CD4-positive, alpha-beta T cell treated with Interleukin-12 subunit alpha and Interleukin-12 subunit beta, for 1 hour (primary cell): ENCODE results near the gene SLC22A17.
"Not testable (repeated sequence)": the region's sequence is repeated elsewhere in the genome, so short reads cannot be mapped to it uniquely, and the experiment has no call there.

Experiments
- DNase-seq: peaks from one replicate; pipeline ENCODE4 v3.0.0-alpha.2; 2020

Gene SLC22A17

DNA sequence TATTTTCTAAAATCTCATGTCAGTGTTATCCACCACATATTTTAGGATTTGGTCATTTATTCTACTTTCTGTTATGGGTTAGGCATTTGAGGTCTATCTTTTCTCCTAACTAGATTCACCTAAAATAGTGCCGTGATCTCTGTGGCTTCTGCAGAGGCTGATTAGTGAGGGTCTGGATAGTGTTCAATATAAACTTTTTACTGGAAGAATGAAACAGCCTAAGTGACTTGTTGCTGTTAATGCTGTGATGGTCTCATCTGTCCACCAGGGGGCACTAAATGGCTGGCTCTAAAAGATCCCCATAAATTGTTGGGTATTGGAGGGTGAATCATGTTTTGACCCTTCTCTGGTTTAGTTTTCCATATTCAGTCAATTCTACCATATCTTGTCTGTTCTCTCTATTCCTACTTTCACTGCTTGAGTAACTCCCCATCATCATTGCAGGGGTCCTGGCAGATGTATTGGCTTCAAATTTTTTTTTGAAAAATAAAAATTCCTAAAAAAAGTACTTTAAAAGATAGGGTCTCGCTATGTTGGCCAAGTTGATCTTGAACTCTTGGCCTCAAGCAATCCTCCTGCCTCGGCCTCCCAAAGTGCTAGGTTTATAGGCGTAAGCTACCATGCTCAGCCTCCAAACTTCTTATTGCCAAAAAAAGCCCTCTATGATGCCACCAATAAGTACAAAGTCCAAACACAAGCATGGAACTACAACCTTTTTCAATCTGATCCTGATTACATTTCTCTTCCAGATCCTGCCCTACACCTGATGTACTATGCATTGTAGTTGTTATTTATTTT lies 24.5 kb downstream of the SLC22A17 start:
- peak; percentile 75 for DNase-seq

- no peak for DNase-seq
Measured at GRCh38 chr14:23326491-23327332, 26.0 kb downstream of the SLC22A17 start.

GRCh38 chr14:23325746-23326145 lies 26.9 kb downstream of the SLC22A17 start:
- DNase-seq = not testable (repeated sequence)

DNA sequence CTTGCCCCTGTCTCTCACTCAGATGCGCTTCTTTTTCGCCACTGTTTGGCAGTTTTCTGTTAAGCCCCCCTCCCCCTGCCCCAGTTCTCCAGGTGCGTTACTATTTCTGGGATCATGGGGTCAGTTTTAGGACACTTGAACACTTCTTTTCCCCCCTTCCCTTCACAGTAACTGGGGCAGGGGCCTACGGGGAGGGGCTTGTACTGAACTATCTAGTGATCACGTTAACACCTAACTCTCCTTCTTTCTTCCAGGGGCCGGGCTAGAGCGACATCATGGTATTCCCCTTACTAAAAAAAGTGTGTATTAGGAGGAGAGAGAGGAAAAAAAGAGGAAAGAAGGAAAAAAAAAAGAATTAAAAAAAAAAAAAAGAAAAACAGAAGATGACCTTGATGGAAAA lies 27.7 kb downstream of the SLC22A17 start:
- DNase-seq = no peak

DNA sequence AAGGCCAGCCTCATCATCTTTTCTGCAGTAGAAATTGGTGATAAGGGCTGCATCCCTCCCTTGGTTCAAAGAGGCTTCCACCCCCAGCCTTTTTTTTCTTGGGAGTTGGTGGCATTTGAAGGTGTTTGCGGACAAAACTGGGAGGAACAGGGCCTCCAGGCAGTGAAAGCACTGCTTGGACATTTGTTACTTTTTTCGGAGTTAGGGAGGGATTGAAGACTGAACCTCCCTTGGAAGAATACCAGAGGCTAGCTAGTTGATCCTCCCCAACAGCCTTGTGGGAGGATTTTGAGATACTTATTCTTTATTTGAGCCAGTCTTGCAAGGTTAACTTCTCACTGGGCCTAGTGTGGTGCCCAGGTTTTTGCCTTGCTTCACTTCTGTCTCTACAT lies 28.2 kb downstream of the SLC22A17 start:
- no peak for DNase-seq

DNA sequence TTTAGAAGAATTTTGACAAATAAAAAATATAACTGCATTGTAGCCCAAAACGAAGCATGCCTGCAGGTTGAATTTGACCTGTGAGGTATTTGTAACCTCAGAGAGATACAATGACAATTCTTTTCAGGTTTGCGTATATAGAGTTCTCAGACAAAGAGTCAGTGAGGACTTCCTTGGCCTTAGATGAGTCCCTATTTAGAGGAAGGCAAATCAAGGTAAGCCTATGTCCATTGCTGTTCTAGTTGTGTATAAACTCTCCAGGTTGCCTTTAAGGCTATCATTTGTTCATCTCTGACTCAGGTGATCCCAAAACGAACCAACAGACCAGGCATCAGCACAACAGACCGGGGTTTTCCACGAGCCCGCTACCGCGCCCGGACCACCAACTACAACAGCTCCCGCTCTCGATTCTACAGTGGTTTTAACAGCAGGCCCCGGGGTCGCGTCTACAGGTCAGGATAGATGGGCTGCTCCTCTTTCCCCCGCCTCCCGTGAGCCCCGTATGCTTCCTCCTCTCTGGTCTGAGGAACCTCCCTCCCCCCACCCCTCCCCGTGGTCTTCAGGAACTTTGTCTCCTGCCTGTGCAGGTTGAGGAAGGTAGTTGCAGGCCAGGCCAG lies 28.7 kb downstream of the SLC22A17 start:
- DNase-seq = no peak

DNA sequence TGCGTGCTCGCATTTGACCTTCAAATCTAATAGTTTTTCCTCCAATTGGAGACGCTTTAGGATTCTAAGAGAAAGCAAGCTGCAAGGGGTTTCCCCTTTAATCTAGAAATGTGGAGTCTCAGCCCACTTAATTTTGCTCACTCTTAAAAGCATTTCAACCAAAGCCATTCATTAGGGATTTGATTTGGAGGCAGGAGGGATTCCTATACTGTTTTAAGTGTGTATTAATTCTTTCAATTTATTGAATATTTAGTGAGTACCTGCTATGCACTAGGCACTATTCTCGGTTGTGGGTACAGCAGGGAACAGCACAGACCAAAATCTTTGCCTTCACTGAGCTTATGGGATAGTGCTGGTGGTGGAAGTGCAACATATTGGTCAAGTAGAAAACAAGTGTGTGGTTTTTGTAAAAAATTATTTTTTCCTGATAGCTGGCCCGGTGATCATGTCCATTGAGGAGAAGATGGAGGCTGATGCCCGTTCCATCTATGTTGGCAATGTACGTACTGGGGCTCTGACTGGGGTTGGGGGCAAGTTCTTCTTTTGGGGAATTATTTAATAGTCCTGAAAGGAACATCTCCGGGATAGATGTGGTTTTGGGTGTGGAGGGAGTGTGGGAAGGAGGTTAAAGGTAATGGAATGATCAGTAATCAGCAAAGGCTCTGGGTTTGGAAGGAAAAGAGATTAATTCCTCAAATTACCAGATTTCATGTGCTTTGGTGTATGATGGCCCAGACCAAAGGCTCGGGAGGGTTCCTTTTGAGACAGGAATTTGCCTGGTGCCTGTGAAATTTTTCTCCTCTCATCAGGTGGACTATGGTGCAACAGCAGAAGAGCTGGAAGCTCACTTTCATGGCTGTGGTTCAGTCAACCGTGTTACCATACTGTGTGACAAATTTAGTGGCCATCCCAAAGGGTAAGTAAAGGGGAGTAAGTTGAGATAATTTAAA lies 29.8 kb downstream of the SLC22A17 start:
- no peak for DNase-seq

GRCh38 chr14:23321572-23322547 lies 30.8 kb downstream of the SLC22A17 start:
- DNase-seq = peak; percentile 52

DNA sequence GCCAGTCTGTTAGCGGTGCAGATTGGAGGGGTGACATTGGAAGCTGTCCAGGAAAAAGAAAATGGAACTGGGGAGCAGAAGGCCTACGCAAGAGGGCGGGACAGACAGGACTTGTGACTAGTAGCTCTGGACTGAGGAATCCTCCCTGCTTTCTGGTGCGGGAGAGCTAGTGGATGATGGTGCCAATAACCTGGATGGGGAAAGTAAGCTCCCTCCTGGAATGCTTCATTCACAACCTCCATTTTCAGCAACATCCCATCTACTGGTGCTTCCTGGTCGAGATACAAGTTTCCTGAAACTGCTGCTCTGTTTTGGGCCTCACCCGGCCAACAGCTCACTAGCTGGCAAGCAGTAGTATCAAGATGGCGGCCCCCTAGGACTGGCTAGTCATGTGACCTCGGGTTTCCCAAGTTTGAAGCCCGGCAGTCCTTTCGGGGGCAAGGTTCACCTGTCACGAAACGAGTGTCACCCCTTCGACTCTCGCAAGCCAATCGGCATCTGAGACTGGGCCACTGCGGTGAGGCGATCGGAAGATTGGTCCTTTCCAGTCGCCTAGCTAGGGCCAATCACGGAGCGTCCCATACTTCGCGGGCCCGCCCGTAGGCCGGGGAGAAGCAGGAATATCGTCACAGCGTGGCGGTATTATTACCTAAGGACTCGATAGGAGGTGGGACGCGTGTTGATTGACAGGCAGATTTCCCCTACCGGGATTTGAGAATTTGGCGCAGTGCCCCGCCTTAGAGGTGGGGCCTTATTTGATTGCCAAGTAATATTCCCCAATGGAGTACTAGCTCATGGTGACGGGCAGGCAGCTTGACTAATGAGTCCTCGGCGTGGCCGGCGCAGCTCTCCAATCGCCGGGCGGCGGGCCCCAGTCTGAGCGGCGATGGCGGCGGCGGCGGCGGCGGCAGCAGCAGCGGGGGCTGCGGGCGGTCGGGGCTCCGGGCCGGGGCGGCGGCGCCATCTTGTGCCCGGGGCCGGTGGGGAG lies 31.8 kb downstream of the SLC22A17 start, which contains the start of gene PABPN1:
Gene PABPN1, plus strand, starts transcription at position 874 of the 988 bp plus-strand sequence. Its CDS starts 13 bp downstream, at position 887.
- peak; percentile 99 for DNase-seq

DNA sequence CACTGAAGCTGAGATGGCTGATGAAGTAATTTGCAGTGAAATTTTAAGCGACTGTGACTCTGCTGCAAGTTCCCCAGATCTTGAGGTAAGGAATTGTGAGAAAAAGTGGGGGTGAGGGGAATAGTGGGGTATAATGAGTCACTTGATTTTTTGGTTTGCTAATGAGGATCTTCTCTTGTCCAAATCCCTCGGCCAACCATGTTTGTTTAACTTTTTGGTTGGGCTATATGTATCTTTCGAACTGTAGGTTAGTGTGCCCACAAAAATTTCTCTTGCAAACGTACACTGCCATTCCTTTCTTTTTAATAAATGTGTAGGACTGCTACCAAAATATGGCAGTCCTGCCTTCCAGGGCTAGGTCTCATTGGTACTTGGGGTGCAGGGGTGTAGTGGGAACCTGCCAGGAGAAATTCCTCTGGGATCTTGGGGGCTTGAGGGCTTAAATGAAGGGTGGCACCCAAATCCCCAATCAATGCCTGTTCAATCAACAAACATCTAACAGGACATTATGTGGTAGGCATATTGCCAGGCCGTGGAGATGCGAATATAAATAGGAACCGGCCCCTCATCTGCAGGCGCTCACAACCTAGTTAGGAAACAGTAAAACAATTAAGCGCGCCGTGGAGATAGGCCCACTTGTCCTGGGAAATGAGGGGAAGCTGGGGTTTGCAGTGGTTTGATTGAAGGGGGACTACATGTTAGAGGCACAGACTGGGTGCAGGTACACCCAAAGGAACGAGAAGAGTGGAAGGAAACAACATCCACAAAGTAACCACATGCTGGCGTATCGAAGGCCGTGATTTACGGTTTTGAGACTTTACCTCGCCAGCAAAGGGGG lies 32.7 kb downstream of the SLC22A17 start:
- DNase-seq = no peak

DNA sequence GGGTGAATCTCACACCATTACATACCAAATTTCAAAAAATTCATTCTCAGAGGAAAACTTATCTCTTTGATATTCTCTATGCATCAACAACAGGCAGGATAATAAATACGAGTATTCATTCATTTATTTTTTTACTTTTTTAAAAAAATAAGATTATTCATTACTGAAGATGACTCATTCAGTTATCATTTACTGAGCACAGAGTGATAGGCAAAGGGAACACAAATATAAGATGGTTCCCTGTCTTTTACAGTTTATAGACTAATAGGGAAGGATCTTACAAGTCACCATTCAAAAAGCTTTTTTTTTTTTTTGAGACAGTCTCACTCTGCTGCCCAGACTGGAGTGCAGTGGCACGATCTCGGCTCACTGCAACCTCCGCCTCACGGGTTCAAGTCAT lies 36.4 kb downstream of the SLC22A17 start:
- no peak for DNase-seq

DNA sequence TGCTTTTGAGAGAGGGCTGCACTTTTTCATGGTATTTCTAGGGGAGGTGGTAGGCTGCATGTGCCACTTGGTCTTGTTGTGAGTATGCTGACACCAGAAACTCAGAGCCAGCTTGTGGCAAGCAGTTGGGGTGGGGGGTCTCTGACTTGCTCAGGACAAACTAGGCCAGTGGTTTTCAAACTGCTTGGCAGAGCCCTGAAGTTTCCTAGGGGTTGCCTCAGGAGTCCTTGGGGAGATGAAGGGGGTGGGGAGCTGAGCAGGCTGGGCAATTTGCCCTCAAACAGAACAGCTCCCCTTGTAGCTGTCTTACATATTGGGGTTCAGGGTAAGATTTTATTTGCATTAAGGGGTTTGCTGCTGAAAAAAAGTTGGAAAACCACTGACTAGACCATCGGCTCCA lies 42.1 kb downstream of the SLC22A17 start:
- DNase-seq = no peak

DNA sequence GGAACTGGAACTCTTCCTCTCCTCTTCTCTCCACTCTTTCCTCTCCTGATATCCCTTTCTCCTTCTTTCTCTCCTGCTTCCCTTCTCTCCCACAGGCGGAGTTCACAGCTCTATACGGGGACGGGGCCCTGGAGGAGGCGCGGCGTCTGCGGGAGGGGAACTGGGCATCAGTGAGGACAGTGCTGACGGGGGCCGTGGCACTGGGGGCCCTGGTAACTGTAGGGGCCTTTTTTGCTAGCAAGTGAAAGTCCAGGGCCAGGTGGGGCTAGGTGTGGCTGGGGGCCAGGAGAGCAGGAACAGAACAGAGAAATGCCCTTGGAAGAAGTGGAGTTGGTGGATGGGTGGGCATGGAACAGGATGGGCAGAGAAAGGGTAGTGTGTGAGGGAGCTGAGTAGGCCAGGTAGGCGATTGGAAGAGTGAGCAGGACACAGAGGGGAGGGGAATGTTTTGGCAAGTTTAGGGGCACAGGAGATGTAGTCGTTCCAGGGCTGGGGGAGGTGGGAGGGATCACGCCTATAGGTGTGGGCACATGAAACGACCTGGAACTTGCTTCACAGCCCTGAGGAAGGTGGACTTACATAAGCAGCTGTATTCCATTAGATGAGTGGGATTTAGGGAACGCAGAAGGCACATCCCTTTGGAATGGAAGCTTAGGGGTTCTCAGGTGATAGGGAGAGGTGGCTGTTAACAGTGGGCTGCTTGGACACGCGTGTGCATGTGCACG lies 43.8 kb downstream of the SLC22A17 start:
- no peak for DNase-seq

GRCh38 chr14:23307687-23308644 lies 44.7 kb downstream of the SLC22A17 start:
- DNase-seq = no peak

DNA sequence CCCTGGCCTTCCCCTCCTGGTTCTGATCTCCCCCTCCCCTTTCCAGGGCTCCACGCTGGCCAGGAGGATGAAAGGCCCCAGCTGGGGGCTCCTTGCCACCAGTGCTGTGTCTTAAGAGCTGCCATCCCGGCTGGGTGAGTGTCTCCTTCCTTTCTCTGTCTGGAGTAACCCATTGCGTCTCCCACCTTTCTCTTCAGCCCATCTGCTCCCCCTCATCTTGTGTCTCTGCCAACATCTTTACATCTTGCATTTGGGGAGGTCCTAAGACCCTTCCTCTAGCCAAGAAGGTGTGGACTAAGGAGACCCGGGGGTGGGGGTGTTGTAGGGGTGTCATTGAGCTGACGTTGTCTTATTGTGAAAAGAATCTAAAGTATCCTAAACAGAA lies 45.5 kb downstream of the SLC22A17 start:
- no peak for DNase-seq

DNA sequence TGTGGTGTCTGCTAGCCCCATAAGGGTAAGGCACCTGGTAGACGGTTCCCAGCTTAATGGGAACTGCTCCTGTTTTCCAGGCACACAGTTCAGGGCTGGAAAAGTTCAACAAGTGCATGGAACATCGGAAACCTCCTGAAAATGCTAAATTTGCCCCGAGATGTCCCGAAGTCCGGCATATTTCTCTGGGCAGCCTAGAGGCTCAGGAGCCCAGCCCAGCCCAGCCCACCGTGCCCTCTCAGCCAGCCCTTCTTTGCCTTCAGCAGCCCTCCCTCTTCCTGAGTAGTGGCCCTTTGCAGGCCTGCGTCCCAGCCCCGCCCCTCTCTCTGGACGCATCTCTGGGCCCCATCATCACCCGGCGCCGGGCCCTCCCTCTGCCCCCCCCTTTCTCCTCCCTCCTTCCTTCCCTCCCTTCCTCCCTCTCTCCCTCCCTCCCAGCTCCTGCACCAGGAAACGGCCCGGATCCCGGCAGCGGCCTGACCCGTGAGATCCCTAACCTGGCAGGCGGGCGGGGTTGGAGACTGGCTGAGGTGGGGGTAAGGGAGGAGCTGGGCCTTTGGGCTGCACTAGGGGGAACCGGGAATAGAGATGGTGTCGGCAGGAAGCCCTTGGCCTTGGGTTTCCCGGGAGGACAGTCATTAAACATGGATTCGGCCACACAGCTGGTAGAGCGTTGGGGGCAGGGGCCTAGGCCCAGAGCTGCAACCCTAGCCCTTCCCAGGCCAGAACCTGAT lies 46.1 kb downstream of the SLC22A17 start, which contains the start of gene BCL2L2:
Gene BCL2L2, plus strand, starts transcription at position 422 of the 734 bp plus-strand sequence. CDS start 935 bp downstream, outside the sequence.
- no peak for DNase-seq
